Stimulated activated naive CD8-positive, alpha-beta T cell treated with anti-CD3 and anti-CD28 coated beads, Interleukin-15, amount 100 ng/mL, for 72 hours (primary cell): ENCODE measurements around the gene LDLRAD4.
A peak's percentile ranks its signal among the peaks of the same experiment; 100 is the strongest.

Source experiments
- ATAC-seq: fragments of 150-1000 bp; cut with Tn5 transposase; 2 replicates; pipeline ENCODE4 v1.10.0; 2021; ENCODE audit warnings: mild to moderate bottlenecking, moderate library complexity
- DNase-seq, 2 donors: peaks; one replicate each; pipeline ENCODE4 v3.0.0; 2021 to 2022
- H3K27ac Mint-ChIP-seq, 2 donors: one replicate each; pipeline ENCODE4 v1.8.0; 2022; ENCODE audit warnings: mild to moderate bottlenecking in 2 of 2, mixed read lengths in 2 of 2, moderate library complexity in 2 of 2
- H3K27me3 Mint-ChIP-seq: one replicate; pipeline ENCODE4 v1.8.0; 2022; ENCODE audit warnings: mixed read lengths
- H3K4me1 Mint-ChIP-seq: one replicate; pipeline ENCODE4 v1.8.0; 2022; ENCODE audit warnings: mild to moderate bottlenecking, mixed read lengths
- H3K4me3 Mint-ChIP-seq, 2 donors: one replicate each; pipeline ENCODE4 v1.8.0; 2022; ENCODE audit warnings: mild to moderate bottlenecking in 2 of 2, mixed read lengths in 2 of 2, moderate library complexity in 1 of 2
- H3K9me3 Mint-ChIP-seq, 2 donors: one replicate each; pipeline ENCODE4 v1.8.0; 2022; ENCODE audit warnings: mixed read lengths in 2 of 2

Gene LDLRAD4

GRCh38 chr18:13286456-13287125 is 68.0 kb downstream of the LDLRAD4 start:
- H3K27me3 Mint-ChIP-seq: no peaks in the 10 kb centered on the region
- ATAC-seq (no peak), DNase-seq (no peak)
- H3K4me1 Mint-ChIP-seq: peaks cover 74% of the 10 kb centered on the region
- no peak overlapping the region for H3K4me3 Mint-ChIP-seq
- H3K27ac Mint-ChIP-seq: no peak overlapping the region
- H3K9me3 Mint-ChIP-seq: peaks cover 5% of the 10 kb centered on the region in 2 donors

DNA sequence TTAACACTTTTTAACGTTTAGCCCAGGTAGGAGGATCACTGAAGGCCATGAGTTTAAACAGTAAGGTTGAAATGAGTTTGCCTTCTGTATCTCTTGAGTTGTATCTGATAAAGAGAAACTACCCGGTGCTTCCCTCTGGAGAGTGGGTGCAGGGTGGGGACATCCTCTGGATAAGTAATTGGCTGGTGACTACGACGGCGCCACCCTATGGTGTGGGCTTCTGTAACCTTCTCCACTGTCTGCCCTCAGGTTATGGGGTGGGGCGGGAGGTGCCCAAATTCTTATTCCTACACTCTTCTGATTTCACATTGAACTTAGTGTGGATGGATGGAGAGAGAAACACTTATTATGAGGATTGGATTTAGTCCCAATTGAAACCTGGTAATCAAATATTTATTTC is 68.8 kb downstream of the LDLRAD4 start:
- H3K4me1 Mint-ChIP-seq: peaks cover 74% of the 10 kb centered on the region
- H3K27ac Mint-ChIP-seq: no peak overlapping the region
- no peaks in the 10 kb centered on the region for H3K9me3 Mint-ChIP-seq
- no peak overlapping the region for H3K4me3 Mint-ChIP-seq
- no peak for DNase-seq
- ATAC-seq: no peak
- H3K27me3 Mint-ChIP-seq: no peaks in the 10 kb centered on the region

- peaks cover 65% of the 10 kb centered on the region for H3K4me1 Mint-ChIP-seq
- no peaks in the 10 kb centered on the region for H3K9me3 Mint-ChIP-seq
- H3K4me3 Mint-ChIP-seq: no peak overlapping the region
- DNase-seq: peak; percentile 50 to 76
- no peaks in the 10 kb centered on the region for H3K27me3 Mint-ChIP-seq
- ATAC-seq: peak; percentile 67
- no peak overlapping the region for H3K27ac Mint-ChIP-seq
Measured at GRCh38 chr18:13288509-13289133, 70.1 kb downstream of the LDLRAD4 start.

GRCh38 chr18:13289481-13290205 is 71.1 kb downstream of the LDLRAD4 start:
- DNase-seq: no peak
- H3K27ac Mint-ChIP-seq: peak overlapping the region; percentile 55 to 64
- no peaks in the 10 kb centered on the region for H3K27me3 Mint-ChIP-seq
- H3K9me3 Mint-ChIP-seq: no peaks in the 10 kb centered on the region
- no peak for ATAC-seq
- H3K4me1 Mint-ChIP-seq: peaks cover 65% of the 10 kb centered on the region
- H3K4me3 Mint-ChIP-seq: peak overlapping the region in 1 of 2 donors; percentile 48

- Mint-ChIP-seq H3K27me3 (no peaks in the 10 kb centered on the region), H3K4me3 (peak overlapping the region; percentile 1 to 25), H3K9me3 (no peaks in the 10 kb centered on the region), H3K27ac (no peak overlapping the region), H3K4me1 (peaks cover 69% of the 10 kb centered on the region)
- DNase-seq (peak in 1 of 2 donors; percentile 65), ATAC-seq (peak; percentile 89)
Measured at GRCh38 chr18:13290856-13291271, 72.3 kb downstream of the LDLRAD4 start.

- Mint-ChIP-seq H3K4me1 (peaks cover 72% of the 10 kb centered on the region), H3K27me3 (no peaks in the 10 kb centered on the region), H3K9me3 (no peaks in the 10 kb centered on the region), H3K4me3 (peak overlapping the region in 1 of 2 donors; percentile 1), H3K27ac (no peak overlapping the region)
- ATAC-seq (no peak), DNase-seq (no peak)
Measured at GRCh38 chr18:13291299-13291698, 72.7 kb downstream of the LDLRAD4 start.

- no peaks in the 10 kb centered on the region for H3K9me3 Mint-ChIP-seq
- H3K27ac Mint-ChIP-seq: no peak overlapping the region
- ATAC-seq (no peak), DNase-seq (no peak)
- H3K4me1 Mint-ChIP-seq: peaks cover 71% of the 10 kb centered on the region
- no peak overlapping the region for H3K4me3 Mint-ChIP-seq
- no peaks in the 10 kb centered on the region for H3K27me3 Mint-ChIP-seq
Measured at GRCh38 chr18:13291745-13292447, 73.3 kb downstream of the LDLRAD4 start.

GRCh38 chr18:13292736-13293135 is 74.2 kb downstream of the LDLRAD4 start:
- no peak overlapping the region for H3K4me3 Mint-ChIP-seq
- H3K27me3 Mint-ChIP-seq: no peaks in the 10 kb centered on the region
- peaks cover 75% of the 10 kb centered on the region for H3K4me1 Mint-ChIP-seq
- DNase-seq (no peak), ATAC-seq (no peak)
- no peaks in the 10 kb centered on the region for H3K9me3 Mint-ChIP-seq
- H3K27ac Mint-ChIP-seq: no peak overlapping the region

GRCh38 chr18:13294309-13294708 is 75.7 kb downstream of the LDLRAD4 start:
- peaks cover 70% of the 10 kb centered on the region for H3K4me1 Mint-ChIP-seq
- peak overlapping the region; percentile 31 to 49 for H3K4me3 Mint-ChIP-seq
- ATAC-seq (peak; percentile 24), DNase-seq (no peak)
- H3K27me3 Mint-ChIP-seq: no peaks in the 10 kb centered on the region
- H3K9me3 Mint-ChIP-seq: no peaks in the 10 kb centered on the region
- no peak overlapping the region for H3K27ac Mint-ChIP-seq

- DNase-seq (no peak), ATAC-seq (no peak)
- Mint-ChIP-seq H3K27ac (no peak overlapping the region), H3K9me3 (no peaks in the 10 kb centered on the region), H3K4me3 (no peak overlapping the region), H3K4me1 (peaks cover 59% of the 10 kb centered on the region), H3K27me3 (no peaks in the 10 kb centered on the region)
Measured at GRCh38 chr18:13295894-13296293, 77.3 kb downstream of the LDLRAD4 start.

DNA sequence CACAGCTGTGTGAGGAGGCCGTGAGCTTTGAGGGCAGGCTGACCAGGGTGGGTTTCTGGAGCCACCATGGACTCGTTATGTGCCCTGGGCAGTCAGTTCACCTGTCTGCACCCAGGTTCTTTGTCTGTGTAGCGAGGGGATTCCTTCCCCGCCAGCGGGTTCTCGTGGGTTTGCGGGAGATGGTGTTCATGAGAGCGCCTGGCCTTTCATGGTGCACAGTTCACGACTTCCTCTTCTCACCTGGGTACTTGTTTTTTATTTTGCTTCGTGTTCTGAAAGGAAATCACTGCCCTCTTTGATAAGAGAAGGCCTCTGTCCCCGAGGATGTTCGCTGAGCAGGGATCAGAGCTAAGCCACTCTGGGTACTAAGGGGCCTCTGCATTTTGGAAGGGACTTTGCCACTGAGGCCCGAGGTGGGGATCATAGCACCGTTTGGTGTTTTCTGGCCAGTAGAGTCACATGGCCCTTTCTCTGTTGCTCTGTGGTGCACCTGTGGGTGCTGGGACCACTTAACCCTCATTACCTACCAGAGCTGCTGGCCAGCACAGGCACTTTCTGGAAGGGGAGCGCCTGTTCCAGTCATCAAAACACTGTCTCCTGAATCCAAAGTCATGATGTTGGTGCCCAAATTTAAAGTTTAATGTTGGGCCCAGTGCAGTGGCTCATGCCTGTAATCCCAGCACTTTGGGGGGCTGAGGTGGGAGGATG is 78.5 kb downstream of the LDLRAD4 start:
- no peaks in the 10 kb centered on the region for H3K9me3 Mint-ChIP-seq
- ATAC-seq (no peak), DNase-seq (no peak)
- no peaks in the 10 kb centered on the region for H3K27me3 Mint-ChIP-seq
- peak overlapping the region in 1 of 2 donors; percentile 74 for H3K27ac Mint-ChIP-seq
- H3K4me3 Mint-ChIP-seq: peak overlapping the region; percentile 8 to 35
- peaks cover 50% of the 10 kb centered on the region for H3K4me1 Mint-ChIP-seq

GRCh38 chr18:13298262-13298661 is 79.7 kb downstream of the LDLRAD4 start:
- Mint-ChIP-seq H3K4me1 (peaks cover 56% of the 10 kb centered on the region), H3K27ac (no peak overlapping the region), H3K4me3 (no peak overlapping the region), H3K27me3 (no peaks in the 10 kb centered on the region), H3K9me3 (no peaks in the 10 kb centered on the region)
- no peak for DNase-seq
- ATAC-seq: no peak

GRCh38 chr18:13300029-13300428 is 81.5 kb downstream of the LDLRAD4 start:
- Mint-ChIP-seq H3K9me3 (no peaks in the 10 kb centered on the region), H3K27ac (no peak overlapping the region), H3K4me3 (no peak overlapping the region), H3K27me3 (no peaks in the 10 kb centered on the region), H3K4me1 (peaks cover 56% of the 10 kb centered on the region)
- no peak for DNase-seq
- ATAC-seq: no peak

GRCh38 chr18:13300796-13301195 is 82.2 kb downstream of the LDLRAD4 start:
- H3K27me3 Mint-ChIP-seq: no peaks in the 10 kb centered on the region
- no peak for DNase-seq
- peaks cover 48% of the 10 kb centered on the region for H3K4me1 Mint-ChIP-seq
- ATAC-seq: no peak
- no peak overlapping the region for H3K4me3 Mint-ChIP-seq
- no peak overlapping the region for H3K27ac Mint-ChIP-seq
- peaks cover 6% of the 10 kb centered on the region in 2 donors for H3K9me3 Mint-ChIP-seq

DNA sequence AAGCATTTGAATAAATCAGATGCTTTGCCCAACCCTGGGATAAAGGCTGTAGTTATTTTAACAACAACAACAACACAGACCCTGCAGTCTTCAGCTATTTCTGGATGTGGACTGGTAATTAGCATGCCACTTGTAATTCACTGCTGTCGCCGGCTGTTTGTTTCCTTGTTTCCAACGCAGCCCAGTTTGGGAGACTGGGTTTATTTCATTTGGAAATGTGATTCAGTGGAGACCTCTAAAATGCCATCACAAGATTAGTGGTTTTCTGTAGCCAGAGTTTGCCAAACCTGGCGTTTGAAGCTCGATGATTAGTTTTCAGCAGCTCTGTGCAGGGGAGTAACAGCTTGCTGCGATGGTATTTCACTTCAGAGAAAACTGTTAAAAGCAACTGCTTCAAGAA is 83.5 kb downstream of the LDLRAD4 start:
- H3K9me3 Mint-ChIP-seq: peaks cover 9 to 10% of the 10 kb centered on the region in 2 donors
- H3K27ac Mint-ChIP-seq: no peak overlapping the region
- H3K4me3 Mint-ChIP-seq: no peak overlapping the region
- ATAC-seq (no peak), DNase-seq (no peak)
- H3K4me1 Mint-ChIP-seq: peaks cover 46% of the 10 kb centered on the region
- no peaks in the 10 kb centered on the region for H3K27me3 Mint-ChIP-seq
